Mucosa of descending colon (tissue), 3 donors: ENCODE measurements around the gene CHN2. TPM values are rescaled to one million over a fixed set of nuclear protein-coding genes. Genes with fewer than 3 reads are reported as not detected.

Experiments
- ATAC-seq: fragments of 200-7000 bp; cut with Tn5 transposase; one replicate; pipeline ENCODE4 v1.9.1; 2020; ENCODE audit warnings: mild to moderate bottlenecking, moderate library complexity
- DNase-seq, 3 donors: peaks; one replicate each; pipeline ENCODE4 v3.0.0-alpha.2; 2020
- H3K36me3 ChIP-seq: fragments of 200-600 bp; one replicate; pipeline ENCODE4 v1.8.0; 2021; ENCODE audit warnings: low read depth, mild to moderate bottlenecking
- H3K4me1 ChIP-seq: fragments of 200-600 bp; one replicate; pipeline ENCODE4 v1.8.0; 2021; ENCODE audit warnings: low read depth, mild to moderate bottlenecking
- H3K4me3 ChIP-seq: fragments of 200-600 bp; one replicate; pipeline ENCODE4 v1.8.0; 2021; ENCODE audit warnings: mild to moderate bottlenecking
- H3K9me3 ChIP-seq: fragments of 200-600 bp; one replicate; pipeline ENCODE4 v1.8.0; 2021; ENCODE audit warnings: mild to moderate bottlenecking
- intact Hi-C, 2 donors: fragments of 100-400 bp; cut with DNase I in 1 of 2; cut with micrococcal nuclease in 1 of 2; formaldehyde crosslinking; loops; one replicate each; pipeline versions ENCODE4 v1.11.0 to v1.11.1; 2022; cut with DNase I, micrococcal nuclease
- total RNA-seq, 3 donors: library from RNA; stranded (reverse); fragmentation: NEBNext Ultra II Directional in 2 of 3; extraction: Animal tissue kit (Norgen Biotek cat#: 25700) in 2 of 3; gene quantifications; one replicate each; pipeline versions ENCODE4 v1.2.1 to v1.2.4, GENCODE V29; 2021 to 2023
- TF ChIP-seq, protein P1 (sequence below): fragments of 200-600 bp; IDR thresholded peaks from one replicate; pipeline ENCODE4 v1.8.0; 2022; ENCODE audit warnings: antibody characterized with exemption, mild to moderate bottlenecking
- donor health status: DM: no; HTN: no; CAD: no; lungs with moderate emphysema.
- donor health status: DM: no; HTN: no; CAD: no.
- donor health status: DM: no; HTN: yes; CAD: no.

Gene CHN2
- total RNA-seq, 3 donors from 2014 or later = 18.7 to 41.5 (median 27.6) TPM

DNA sequence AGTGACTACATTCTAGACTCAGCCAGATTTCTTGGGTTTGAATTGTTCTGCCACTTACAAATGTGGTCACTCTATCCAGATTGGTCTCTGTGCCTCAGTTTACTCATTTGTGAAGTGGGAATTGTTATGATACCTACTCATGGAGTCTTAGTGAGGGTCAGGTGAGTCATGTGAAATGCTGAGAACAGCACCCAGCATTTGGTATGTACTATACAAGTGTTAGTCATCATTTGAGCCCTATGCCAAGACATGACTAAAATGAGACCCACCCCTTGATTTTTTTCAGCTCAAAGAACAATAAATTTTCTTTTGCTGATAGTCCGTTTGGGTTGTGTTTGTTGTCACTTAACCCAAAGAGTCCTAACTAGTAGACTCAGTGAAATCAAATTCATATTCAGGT is 92.8 kb downstream of the CHN2 start:
- Histone ChIP-seq H3K9me3 (no peaks in the 10 kb centered on the region), H3K36me3 (no peaks in the 10 kb centered on the region), H3K4me1 (peaks cover 10% of the 10 kb centered on the region), H3K4me3 (no peak overlapping the region)
- intact Hi-C loops = no loop called here
- DNase-seq = no peak
- TF ChIP-seq, protein P1, sequence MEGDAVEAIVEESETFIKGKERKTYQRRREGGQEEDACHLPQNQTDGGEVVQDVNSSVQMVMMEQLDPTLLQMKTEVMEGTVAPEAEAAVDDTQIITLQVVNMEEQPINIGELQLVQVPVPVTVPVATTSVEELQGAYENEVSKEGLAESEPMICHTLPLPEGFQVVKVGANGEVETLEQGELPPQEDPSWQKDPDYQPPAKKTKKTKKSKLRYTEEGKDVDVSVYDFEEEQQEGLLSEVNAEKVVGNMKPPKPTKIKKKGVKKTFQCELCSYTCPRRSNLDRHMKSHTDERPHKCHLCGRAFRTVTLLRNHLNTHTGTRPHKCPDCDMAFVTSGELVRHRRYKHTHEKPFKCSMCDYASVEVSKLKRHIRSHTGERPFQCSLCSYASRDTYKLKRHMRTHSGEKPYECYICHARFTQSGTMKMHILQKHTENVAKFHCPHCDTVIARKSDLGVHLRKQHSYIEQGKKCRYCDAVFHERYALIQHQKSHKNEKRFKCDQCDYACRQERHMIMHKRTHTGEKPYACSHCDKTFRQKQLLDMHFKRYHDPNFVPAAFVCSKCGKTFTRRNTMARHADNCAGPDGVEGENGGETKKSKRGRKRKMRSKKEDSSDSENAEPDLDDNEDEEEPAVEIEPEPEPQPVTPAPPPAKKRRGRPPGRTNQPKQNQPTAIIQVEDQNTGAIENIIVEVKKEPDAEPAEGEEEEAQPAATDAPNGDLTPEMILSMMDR = no peak
- peak; percentile 61 for ATAC-seq

DNA sequence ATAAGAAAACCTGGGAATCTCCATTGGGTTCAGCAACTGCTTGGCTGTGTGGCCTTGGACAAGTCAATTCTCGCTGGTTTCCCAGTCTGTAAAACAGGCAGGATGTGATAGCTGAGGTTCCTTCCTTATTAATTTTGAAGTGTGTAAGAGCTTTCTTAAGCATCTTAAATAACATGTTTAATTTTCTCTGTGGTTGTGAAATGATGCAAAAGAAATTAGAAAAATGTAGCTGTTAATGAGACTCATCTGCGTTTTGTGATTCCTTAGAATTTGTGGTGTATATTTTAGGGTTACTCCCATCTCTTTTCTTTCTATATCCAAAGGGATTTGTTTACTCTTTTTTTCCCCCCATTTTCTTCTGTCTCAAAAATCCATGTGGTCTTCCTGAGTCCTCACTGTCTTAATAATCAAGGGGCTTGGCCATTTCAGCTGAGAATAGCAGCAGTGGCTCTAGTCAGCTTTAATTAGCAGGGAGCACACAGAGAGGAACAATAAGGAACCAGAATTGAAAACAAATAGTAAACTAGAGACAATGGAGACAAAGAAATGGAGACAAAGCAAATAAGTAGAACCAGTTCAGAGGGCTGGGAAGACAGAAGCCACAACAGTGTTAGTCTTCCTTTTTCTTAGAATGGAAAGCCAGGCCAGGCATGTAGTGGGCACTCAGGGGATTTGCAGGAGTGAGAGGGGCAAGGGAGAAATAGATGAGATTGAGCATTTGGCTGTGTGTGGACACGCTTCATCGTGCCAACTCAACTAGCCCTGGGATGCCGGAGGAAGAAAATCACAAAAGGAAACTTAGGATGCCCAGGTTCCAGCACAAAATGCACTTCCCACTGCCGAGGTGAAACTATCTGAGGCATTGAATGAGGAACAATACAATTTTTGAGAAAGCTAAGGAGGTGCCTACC is 93.9 kb downstream of the CHN2 start:
- H3K36me3 ChIP-seq = no peaks in the 10 kb centered on the region
- no peak overlapping the region for H3K4me3 ChIP-seq
- DNase-seq (no peak), ATAC-seq (no peak)
- TF ChIP-seq, protein P1 = no peak
- peaks cover 10% of the 10 kb centered on the region for H3K4me1 ChIP-seq
- intact Hi-C loops = no loop called here
- no peaks in the 10 kb centered on the region for H3K9me3 ChIP-seq

- Histone ChIP-seq H3K4me1 (peaks cover 10% of the 10 kb centered on the region), H3K4me3 (no peak overlapping the region)
- TF ChIP-seq, protein P1 = no peak
Measured at GRCh38 chr7:29289156-29290021, 94.8 kb downstream of the CHN2 start.

GRCh38 chr7:29290829-29291228 is 96.3 kb downstream of the CHN2 start:
- H3K9me3 ChIP-seq = no peaks in the 10 kb centered on the region
- DNase-seq (no peak), ATAC-seq (no peak)
- no peaks in the 10 kb centered on the region for H3K36me3 ChIP-seq
- intact Hi-C loops = no loop called here
- no peak overlapping the region for H3K4me3 ChIP-seq
- peaks cover 10% of the 10 kb centered on the region for H3K4me1 ChIP-seq
- TF ChIP-seq, protein P1 = no peak

More at GRCh38 chr7:29289156-29290021, 94.8 kb downstream of the CHN2 start:
- ATAC-seq (peak; percentile 23), DNase-seq (peak in 1 of 3 donors; percentile 55)
- H3K36me3 ChIP-seq = no peaks in the 10 kb centered on the region
- H3K9me3 ChIP-seq = no peaks in the 10 kb centered on the region
- intact Hi-C loops = no loop called here

DNA sequence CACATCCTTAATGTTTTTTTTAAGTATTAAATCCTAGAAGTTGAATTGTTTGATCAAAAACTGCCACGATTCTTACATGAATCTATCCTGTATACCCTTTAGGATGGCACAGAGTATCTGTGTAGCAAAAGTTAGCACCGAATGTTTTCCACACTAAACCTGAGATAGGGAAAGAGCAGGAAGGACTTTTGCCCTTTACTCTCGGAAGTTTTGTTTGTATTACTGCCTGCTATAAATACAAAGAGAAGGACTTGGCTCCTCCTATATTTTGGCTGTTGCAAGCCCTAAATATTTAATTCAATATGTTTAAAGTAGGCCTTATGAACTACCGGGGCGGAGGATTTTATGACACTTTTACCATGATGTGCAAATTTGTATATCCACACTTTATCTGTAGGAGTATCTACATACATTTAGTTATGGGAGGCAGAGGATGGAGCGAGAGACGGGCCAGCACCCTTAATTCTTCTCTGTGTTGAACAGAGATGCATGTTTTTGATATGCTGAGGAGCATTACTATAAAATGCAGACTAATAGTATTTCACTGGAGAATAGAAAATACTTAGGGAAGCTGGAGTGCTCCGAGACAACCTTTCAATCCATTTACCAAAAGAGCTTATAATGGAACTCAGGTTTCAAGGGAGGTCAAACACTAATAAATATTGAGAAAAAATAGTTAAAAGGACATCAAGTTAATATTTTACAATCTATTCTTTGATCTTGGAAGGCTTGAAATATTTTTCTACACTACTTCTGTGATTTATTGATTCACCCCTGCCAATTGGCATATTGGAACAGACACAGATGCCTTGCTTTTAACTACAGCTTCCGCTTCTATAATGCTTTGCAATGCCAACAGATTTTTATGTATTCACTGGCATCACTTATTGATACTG is 97.4 kb downstream of the CHN2 start:
- intact Hi-C loops = no loop called here
- no peaks in the 10 kb centered on the region for H3K9me3 ChIP-seq
- H3K4me1 ChIP-seq = peaks cover 10% of the 10 kb centered on the region
- DNase-seq (no peak), ATAC-seq (peak; percentile 25)
- TF ChIP-seq, protein P1 = no peak
- no peaks in the 10 kb centered on the region for H3K36me3 ChIP-seq
- H3K4me3 ChIP-seq = no peak overlapping the region
